Measurements from ENCODE around the gene CCNJL. TPM values are rescaled to one million over a fixed set of nuclear protein-coding genes. Genes with fewer than 3 reads are reported as not detected.

Gene CCNJL
- total RNA-seq, 4 donors from 2014 or later: 0.15 to 0.18 TPM; not detected in 2

GRCh38 chr5:160207061-160207460, 105.3 kb downstream of the CCNJL start:
- ATAC-seq: no peak

More at GRCh38 chr5:160207061-160207460, 105.3 kb downstream of the CCNJL start:
- Histone ChIP-seq H3K36me3 (no peaks in the 10 kb centered on the region), H3K27ac (no peak overlapping the region), H3K4me3 (no peak overlapping the region), H3K27me3 (no peaks in the 10 kb centered on the region), H3K9me3 (no peaks in the 10 kb centered on the region), H3K4me1 (no peaks in the 10 kb centered on the region)
- in situ Hi-C loops (cut with MboI; ENCODE audit: low sequenced_read_pairs in 4 of 4): no loop called here
- intact Hi-C loops (cut with DNase I; ENCODE audit: low total_unique reads): no loop called here
- no peak for TF ChIP-seq POLR2A (IDR thresholded peaks at IDR 0.05)
- no peak for TF ChIP-seq CTCF (IDR thresholded peaks at IDR 0.05 in 4 of 5, conservative IDR thresholded peaks at IDR 0.05 in 1 of 5)
- no peak for DNase-seq

Other genes starting within 250 kb of the CCNJL start
- 10 to 100 TPM in 2 of 4 donors, 1 to 10 TPM in 2; 5.4 to 13.3 (median 8.6) TPM for gene PWWP2A, start 193.1 kb downstream of the CCNJL start, total RNA-seq
- gene FABP6, start 83.1 kb downstream of the CCNJL start, total RNA-seq: not detected
- under 1 TPM in 2 of 4 donors, not detected in 2; 0.09 to 0.65 TPM for gene C1QTNF2, start 58.1 kb upstream of the CCNJL start, total RNA-seq
- gene FAM200C, start 87.5 kb upstream of the CCNJL start, total RNA-seq: 1 to 10 TPM in 1 of 4 donors, under 1 TPM in 3; 0.51 to 1.1 (median 0.86) TPM
- 100 to 1,000 TPM in 1 of 4 donors, 10 to 100 TPM in 3; 61.4 to 103 (median 87.2) TPM for gene SLU7, start 106.5 kb upstream of the CCNJL start, total RNA-seq
- gene PTTG1, start 109.3 kb upstream of the CCNJL start, total RNA-seq: 10 to 100 TPM in 2 of 4 donors, 1 to 10 TPM in 2; 1.1 to 18.1 (median 11.4) TPM